CD4-positive, alpha-beta T cell treated with Interleukin-4 for 4 hours (primary cell): Measurements from ENCODE around the gene ADRB2.
A peak's percentile ranks its signal among the peaks of the same experiment; 100 is the strongest.
"Not testable (repeated sequence)": the region's sequence is repeated elsewhere in the genome, so short reads cannot be mapped to it uniquely, and the experiment has no call there.

Experiments used
- DNase-seq: peaks from one replicate; pipeline ENCODE4 v3.0.0-alpha.2; 2020

ADRB2 gene

GRCh38 chr5:148826053-148826738 lies at the start of gene ADRB2:
Gene ADRB2, plus strand, starts transcription at chr5:148826611. Its CDS starts 221 bp downstream, at chr5:148826832.
- peak; percentile 92 for DNase-seq

- no peak for DNase-seq
These were observed 49.6 kb upstream of the ADRB2 start for GRCh38 chr5:148776780-148777179.

DNA sequence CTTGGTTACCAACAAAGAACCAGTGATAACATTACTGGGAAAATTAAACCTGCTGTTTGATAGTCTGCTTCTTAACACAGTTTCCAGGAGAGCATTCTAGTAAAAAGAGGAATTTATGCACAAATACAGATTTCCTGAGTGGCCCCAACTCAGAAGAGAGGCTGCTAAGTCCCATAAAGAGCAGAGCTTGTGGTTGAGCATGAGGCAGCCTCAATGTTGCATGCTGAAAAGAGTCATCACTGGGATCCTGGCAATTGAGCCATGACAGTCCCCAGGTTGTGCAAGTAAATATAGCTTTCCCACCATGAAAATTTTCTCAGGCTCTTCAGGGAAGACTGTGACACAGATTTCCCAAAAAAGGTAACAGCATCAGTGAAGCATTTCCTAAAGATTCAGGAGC lies 47.5 kb upstream of the ADRB2 start:
- no peak for DNase-seq

GRCh38 chr5:148780711-148781110 lies 45.7 kb upstream of the ADRB2 start:
- DNase-seq: no peak

DNA sequence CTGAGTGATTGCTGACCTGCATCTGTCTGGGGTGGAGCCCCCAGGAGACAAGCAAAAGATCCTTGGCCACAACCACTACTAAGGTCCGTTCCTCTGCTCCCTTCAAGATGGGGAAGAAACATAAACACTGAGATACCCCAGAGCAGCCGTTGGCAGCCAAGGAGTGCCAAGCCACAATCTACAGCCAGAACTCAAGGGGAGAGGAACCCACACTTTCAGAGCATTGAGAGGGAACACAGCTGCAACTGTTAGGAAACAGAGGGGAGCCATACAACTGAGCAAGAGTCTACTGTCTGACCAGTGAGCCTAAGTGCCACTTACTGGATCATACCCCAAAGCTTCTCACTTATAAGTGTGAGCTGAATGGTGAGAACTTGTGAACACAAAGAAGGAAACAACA lies 44.6 kb upstream of the ADRB2 start:
- DNase-seq: no peak

GRCh38 chr5:148785223-148785622 lies 41.2 kb upstream of the ADRB2 start:
- no peak for DNase-seq

DNA sequence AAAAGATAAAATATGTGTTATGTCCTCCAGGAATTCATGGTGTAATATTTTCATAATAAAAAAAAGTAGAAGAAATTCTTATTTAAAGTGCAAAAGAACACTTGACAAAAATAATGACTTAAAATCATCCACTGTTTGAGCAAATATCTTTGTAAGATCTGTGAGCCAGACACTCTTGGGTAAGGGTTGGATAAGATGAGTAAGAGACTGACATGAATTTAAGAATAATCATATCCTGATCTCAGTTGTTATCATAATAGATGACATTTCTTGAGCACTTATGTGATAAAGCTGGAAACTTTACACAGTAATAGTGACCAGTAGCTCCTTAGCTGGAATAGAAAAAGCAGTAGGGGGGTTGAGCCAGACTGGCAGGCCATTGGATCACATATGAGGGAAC lies 40.0 kb upstream of the ADRB2 start:
- no peak for DNase-seq

DNA sequence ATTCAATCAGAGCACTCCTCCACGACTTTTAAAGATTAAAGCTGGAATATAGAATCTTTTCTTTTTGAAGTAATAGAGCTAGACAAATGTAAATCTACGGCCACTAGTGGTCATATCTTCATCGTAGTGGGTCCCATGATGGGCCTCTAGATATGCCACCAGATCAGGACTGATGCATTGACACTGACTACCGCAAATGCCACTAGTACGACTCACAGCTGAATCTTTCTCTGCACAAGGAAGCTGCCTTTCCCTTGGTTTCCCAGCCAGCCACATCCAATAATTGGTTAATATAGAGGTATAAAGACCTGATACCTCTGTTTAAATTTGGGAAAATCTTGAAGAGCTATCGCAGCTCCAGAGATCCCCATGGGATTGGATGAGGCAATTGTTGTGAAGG lies 37.8 kb upstream of the ADRB2 start:
- no peak for DNase-seq

- no peak for DNase-seq
These were observed 35.7 kb upstream of the ADRB2 start for GRCh38 chr5:148790545-148791333.

DNA sequence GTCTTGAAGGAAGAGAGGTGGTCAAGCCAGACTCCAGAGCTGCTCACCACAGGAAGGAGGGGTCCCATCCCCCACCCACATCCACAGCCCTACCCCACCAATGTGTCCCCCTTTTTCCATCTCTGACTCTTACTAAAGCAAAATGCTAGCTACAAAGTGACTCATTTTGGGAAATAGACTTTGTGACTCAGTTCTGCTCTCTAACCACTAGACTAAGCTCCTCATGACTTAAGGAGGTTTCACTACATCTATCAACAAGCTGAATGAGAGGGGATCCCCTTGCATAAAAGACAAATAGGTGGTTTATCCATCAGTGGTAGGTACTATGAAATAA lies 35.1 kb upstream of the ADRB2 start:
- no peak for DNase-seq

- DNase-seq: no peak
These were observed 34.7 kb upstream of the ADRB2 start for GRCh38 chr5:148791696-148792095.

- no peak for DNase-seq
These were observed 33.7 kb upstream of the ADRB2 start for GRCh38 chr5:148792744-148793143.

- DNase-seq: no peak
These were observed 33.1 kb upstream of the ADRB2 start for GRCh38 chr5:148793261-148793660.

- DNase-seq: no peak
These were observed 32.1 kb upstream of the ADRB2 start for GRCh38 chr5:148794275-148794674.

DNA sequence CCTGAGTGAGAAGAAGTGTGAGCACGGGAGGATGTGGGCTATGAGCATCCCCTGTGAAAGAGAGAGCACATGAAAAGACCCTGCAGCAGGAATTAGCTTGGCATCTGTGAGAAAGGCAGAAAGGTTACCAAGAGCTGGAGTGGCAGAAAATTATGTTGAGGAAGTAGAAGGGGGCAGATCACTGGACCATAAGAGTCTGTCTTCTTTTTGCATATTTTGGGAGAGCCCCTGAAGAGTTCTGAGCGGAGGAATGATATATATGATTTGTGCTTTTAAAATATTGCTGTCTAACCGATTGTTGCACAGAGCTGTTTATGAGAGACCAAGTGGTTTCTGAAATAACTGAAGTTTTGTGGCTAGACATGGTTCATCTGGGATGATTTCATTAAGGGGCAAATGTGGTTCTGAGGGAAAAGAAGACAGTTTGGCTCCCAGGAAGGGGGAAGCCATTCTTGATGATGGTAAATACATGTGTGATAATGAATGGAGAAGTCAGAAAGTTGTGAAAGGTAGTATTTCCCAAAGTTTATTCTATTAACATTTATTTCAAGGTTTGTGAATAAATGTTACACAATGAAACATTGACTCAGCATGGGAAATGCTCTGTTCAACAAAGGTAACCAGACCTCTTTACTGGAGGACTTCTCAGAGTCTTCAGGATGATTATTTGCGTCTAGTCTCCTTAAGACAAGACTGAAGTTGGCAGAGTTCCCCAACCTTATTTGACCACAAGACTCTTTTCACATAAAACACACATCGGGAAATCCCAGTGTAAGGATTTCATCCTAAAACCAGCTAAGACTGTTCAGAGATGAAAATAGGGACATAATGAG lies 31.5 kb upstream of the ADRB2 start:
- DNase-seq: no peak

- DNase-seq: no peak
These were observed 29.5 kb upstream of the ADRB2 start for GRCh38 chr5:148796936-148797335.

GRCh38 chr5:148798786-148799185 lies 27.6 kb upstream of the ADRB2 start:
- no peak for DNase-seq

DNA sequence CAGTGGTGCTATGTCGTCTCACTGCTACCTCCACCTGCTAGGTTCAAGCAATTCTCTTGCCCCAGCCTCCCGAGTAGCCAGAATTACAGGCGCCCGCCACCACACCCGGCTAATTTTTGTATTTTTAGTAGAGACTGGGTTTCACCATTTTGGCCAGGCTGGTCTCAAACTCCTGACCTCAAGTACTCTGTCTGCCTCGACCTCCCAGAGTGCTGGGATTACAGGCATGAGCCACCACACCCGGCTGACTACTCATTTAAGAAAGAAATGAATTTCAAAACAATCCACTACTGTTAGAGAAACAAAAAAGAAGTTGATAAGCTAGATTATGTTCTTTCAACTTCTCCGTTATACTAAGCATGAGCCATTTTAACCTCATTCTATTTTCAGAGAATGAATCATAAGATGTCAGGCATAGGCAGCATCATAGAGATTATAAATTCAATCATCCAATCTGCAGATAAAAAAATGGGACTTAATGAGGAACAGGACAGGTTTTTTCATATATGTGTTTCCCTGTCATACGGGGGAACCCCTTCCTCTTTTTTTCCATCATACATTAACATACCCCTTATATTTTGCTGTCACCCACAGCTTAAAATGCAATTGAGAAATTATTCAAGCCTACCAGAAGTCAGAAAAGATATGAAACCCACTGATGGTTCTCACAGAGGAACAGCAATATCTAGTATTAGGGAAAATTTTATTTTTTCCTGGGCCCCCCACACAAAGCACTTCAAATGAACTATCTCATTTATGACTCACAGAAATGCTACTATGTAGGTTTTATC lies 26.5 kb upstream of the ADRB2 start:
- no peak for DNase-seq

DNA sequence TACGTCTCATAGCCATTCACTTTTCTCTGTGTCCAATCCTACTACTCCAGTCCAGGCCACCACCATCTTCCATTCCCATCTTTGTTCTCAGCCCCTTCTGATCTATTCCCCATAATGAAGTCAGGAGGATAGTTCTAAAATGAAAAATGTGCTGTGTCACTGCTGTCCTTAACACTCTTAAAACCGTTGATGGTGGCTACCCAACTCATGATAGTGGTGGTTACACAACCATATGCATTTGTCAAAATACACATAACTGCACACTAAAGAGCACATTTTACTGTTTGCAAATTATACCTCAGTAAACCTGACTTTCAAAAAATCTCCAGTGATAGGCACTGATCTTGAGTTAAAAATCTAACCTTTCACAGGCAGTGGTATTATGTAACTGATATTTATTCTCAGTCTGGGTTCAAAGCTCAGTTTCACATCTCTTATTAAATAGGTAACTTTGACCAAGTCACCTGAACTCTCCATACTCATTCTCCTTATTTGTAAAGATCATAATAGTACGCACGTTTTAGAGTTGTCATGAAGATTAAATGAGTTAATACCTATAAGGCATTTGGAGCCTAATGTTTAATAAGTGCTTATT lies 24.6 kb upstream of the ADRB2 start:
- DNase-seq: no peak

DNA sequence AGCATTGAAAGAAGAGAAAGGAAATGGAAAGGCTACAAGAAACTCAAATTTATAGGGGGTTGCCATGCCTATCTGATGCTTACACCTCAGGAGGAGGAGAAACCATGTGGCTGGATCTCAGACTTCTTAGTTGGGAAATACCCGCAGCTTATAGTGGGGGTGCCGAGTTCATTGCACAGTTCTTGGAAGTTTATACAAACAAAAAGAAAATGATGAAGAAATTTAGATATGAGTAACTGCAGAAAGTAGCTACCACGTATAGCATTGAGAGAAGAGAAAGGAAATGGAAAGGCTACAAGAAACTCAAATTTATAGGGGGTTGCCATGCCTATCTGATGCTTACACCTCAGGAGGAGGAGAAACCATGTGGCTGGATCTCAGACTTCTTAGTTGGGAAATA lies 23.0 kb upstream of the ADRB2 start:
- DNase-seq: not testable (repeated sequence)

DNA sequence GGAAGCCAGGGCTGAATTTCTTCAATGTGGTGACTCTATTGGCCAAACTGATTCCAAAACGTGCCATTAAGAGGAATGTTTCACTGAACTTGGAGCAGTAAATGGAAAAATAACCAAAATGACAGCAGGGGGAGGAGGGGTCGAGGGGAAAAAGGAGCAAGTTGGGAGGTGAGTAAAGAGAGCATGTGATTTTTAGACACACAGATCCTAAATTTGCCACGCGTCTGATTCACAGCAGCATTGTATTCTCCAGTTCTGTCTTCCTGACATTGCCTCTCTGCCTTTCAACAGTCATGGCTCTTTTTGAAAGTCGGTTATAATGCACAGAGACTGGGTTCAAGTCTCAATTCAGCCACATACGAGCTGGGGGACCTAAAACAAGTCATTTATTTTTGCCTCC lies 22.0 kb upstream of the ADRB2 start:
- DNase-seq: no peak
